GM23338 (cell line): ENCODE results near the gene AMFR. TPM values are rescaled to one million over a fixed set of nuclear protein-coding genes. Genes with fewer than 3 reads are reported as not detected.

ENCODE experiments used
- ATAC-seq: fragments of 200-7000 bp; cut with Tn5 transposase; 3 replicates; pipeline ENCODE4 v1.9.1; 2020
- DNase-seq: peaks from one replicate; pipeline ENCODE4 v3.0.0-alpha.2; 2015; ENCODE audit warnings: low spot score
- H2AFZ ChIP-seq: fragments of 200-600 bp; sonication (generic); 2 replicates; pipeline ENCODE4 v1.8.0; 2016; ENCODE audit warnings: antibody characterized with exemption, mild to moderate bottlenecking, moderate library complexity
- H3F3A ChIP-seq: fragments of 200-600 bp; sonication (generic); replicated peaks from 2 replicates; pipeline ENCODE4 v1.8.0; 2017; ENCODE audit warnings: antibody characterized with exemption, mixed run types, low read depth
- H3K27ac ChIP-seq: fragments of 200-600 bp; sonication (generic); 2 replicates; pipeline ENCODE4 v1.6.1; 2016; ENCODE audit warnings: low read depth
- H3K27me3 ChIP-seq: fragments of 200-600 bp; sonication (generic); 2 replicates; pipeline ENCODE4 v1.8.0; 2016; ENCODE audit warnings: mild to moderate bottlenecking, mixed run types, moderate library complexity; ENCODE audit not compliant: insufficient read depth
- H3K36me3 ChIP-seq: fragments of 200-600 bp; sonication (generic); 2 replicates; pipeline ENCODE4 v1.8.0; 2016; ENCODE audit warnings: mild to moderate bottlenecking; ENCODE audit not compliant: insufficient read depth
- H3K4me1 ChIP-seq: fragments of 200-600 bp; sonication (generic); 2 replicates; pipeline ENCODE4 v1.8.0; 2016; ENCODE audit warnings: mild to moderate bottlenecking, moderate library complexity; ENCODE audit not compliant: insufficient read depth
- H3K4me2 ChIP-seq: fragments of 200-600 bp; sonication (generic); 2 replicates; pipeline ENCODE4 v1.7.1; 2017; ENCODE audit warnings: mixed run types
- H3K4me3 ChIP-seq: fragments of 200-600 bp; sonication (generic); 2 replicates; pipeline ENCODE4 v1.6.1; 2016; ENCODE audit warnings: mixed run types
- H3K79me2 ChIP-seq: fragments of 200-600 bp; sonication (generic); replicated peaks from 2 replicates; pipeline ENCODE4 v1.8.0; 2017; ENCODE audit warnings: mild to moderate bottlenecking; ENCODE audit not compliant: insufficient read depth
- H3K9me2 ChIP-seq: fragments of 200-600 bp; sonication (generic); 2 replicates; pipeline ENCODE4 v1.8.0; 2017; ENCODE audit not compliant: insufficient read depth
- H4K20me1 ChIP-seq: fragments of 200-600 bp; sonication (generic); replicated peaks from 2 replicates; pipeline ENCODE4 v1.8.0; 2017; ENCODE audit warnings: mild to moderate bottlenecking; ENCODE audit not compliant: insufficient read depth
- H3K27ac Mint-ChIP-seq: 2 replicates; pipeline ENCODE4 v1.8.0; 2020; ENCODE audit warnings: inconsistent platforms, mild to moderate bottlenecking, moderate library complexity, mixed read lengths
- H3K27me3 Mint-ChIP-seq: 3 replicates; pipeline ENCODE4 v1.8.0; 2022; ENCODE audit warnings: low read depth, mild to moderate bottlenecking, moderate library complexity, mixed read lengths, inconsistent platforms; ENCODE audit not compliant: insufficient read depth, poor library complexity
- H3K36me3 Mint-ChIP-seq: 3 replicates; pipeline ENCODE4 v1.8.0; 2021; ENCODE audit warnings: low read depth, mild to moderate bottlenecking, inconsistent platforms, moderate library complexity, mixed read lengths
- H3K4me1 Mint-ChIP-seq: 3 replicates; pipeline ENCODE4 v1.8.0; 2020; ENCODE audit warnings: mild to moderate bottlenecking, inconsistent platforms, mixed read lengths
- H3K4me3 Mint-ChIP-seq: 3 replicates; pipeline ENCODE4 v1.8.0; 2021; ENCODE audit warnings: moderate library complexity, mild to moderate bottlenecking, inconsistent platforms, mixed read lengths
- H3K9me3 Mint-ChIP-seq: 3 replicates; pipeline ENCODE4 v1.8.0; 2020; ENCODE audit warnings: moderate library complexity, mild to moderate bottlenecking, inconsistent platforms, mixed read lengths
- EZH2phosphoT487 ChIP-seq: fragments of 200-600 bp; sonication (generic); IDR thresholded peaks from one replicate; pipeline ENCODE4 v1.8.1; 2018; ENCODE audit warnings: antibody characterized with exemption; ENCODE audit not compliant: unreplicated experiment
- NANOG ChIP-seq: IDR thresholded peaks from 2 replicates; pipeline ENCODE4 v1.6.1; 2016; ENCODE audit warnings: antibody characterized with exemption, borderline replicate concordance
- STAT1 ChIP-seq: IDR thresholded peaks from one replicate; pipeline ENCODE4 v1.6.1; 2016; ENCODE audit warnings: antibody characterized with exemption; ENCODE audit not compliant: unreplicated experiment
- ZNF114 ChIP-seq: fragments of 250-450 bp; sonication (Bioruptor Pico); IDR thresholded peaks from 2 replicates; pipeline ENCODE4 v1.5.0; 2020; ENCODE audit warnings: mild to moderate bottlenecking, moderate library complexity
- polyA plus RNA-seq: library from polyadenylated mRNA; unstranded; fragments of >200 nt; fragmentation: Nextera tagmentation; extraction: Ambion mirVana; gene quantifications from 2 replicates; pipeline ENCODE4 v1.2.1, GENCODE V29; 2016
- total RNA-seq: library from RNA; depleted of rRNA; stranded (reverse); fragments of >200 nt; shearing (Covaris generic); gene quantifications from 2 replicates; pipeline ENCODE4 v1.2.3, GENCODE V29; 2014
- TF ChIP-seq, protein P1 (sequence below): fragments of 250-450 bp; sonication (Bioruptor Pico); IDR thresholded peaks from 2 replicates; pipeline ENCODE4 v1.5.0; 2020; ENCODE audit warnings: mild to moderate bottlenecking, moderate library complexity
- TF ChIP-seq, protein P2 (sequence below): IDR thresholded peaks from 2 replicates; pipeline ENCODE4 v1.6.1; 2016; ENCODE audit warnings: antibody characterized with exemption
- TF ChIP-seq, protein P3 (sequence below): IDR thresholded peaks from one replicate; pipeline ENCODE4 v1.6.1; 2018; ENCODE audit warnings: antibody characterized with exemption; ENCODE audit not compliant: unreplicated experiment

The AMFR gene
- total and polyA plus RNA-seq, 2 experiments from 2014 or later, result 9.0 to 41.1 TPM

DNA sequence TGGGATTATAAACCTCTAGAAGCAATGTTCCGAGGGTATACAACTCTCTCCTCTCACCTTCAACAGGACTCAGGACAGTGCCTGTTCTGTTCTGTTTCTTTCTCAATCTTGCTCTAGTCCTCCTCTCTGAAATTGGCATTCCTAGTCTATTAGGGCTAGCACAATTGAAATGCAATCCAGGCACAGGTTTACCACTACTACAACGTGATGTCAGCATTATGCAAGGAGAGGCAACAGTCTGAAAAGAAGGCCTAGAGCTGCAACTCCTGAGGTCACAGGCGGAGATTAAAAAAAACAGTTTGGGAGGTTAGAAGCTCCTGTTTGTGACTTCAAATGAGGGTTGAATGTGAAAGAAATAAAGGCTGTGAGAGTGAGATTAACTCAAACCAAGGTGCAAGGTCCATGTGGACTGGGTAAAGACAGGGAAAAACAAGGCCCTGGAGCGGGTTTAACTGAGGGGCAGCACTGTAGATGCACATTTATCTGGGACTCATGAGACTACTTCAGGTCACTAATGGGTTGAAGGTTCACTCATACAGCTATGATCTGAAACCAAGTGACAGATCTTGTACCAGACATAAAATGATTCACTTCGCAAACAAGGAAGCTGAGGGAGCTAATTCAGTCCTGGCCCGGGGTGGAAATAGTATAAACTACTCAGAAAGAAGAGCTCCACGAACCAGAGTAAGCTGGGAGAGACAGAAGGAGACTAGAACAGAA lies 16.8 kb downstream of the AMFR start:
- H3K36me3 Mint-ChIP-seq, result peaks cover 25% of the 10 kb centered on the region
- H3K9me2 ChIP-seq, result no peaks in the 10 kb centered on the region
- ATAC-seq, result no peak

DNA sequence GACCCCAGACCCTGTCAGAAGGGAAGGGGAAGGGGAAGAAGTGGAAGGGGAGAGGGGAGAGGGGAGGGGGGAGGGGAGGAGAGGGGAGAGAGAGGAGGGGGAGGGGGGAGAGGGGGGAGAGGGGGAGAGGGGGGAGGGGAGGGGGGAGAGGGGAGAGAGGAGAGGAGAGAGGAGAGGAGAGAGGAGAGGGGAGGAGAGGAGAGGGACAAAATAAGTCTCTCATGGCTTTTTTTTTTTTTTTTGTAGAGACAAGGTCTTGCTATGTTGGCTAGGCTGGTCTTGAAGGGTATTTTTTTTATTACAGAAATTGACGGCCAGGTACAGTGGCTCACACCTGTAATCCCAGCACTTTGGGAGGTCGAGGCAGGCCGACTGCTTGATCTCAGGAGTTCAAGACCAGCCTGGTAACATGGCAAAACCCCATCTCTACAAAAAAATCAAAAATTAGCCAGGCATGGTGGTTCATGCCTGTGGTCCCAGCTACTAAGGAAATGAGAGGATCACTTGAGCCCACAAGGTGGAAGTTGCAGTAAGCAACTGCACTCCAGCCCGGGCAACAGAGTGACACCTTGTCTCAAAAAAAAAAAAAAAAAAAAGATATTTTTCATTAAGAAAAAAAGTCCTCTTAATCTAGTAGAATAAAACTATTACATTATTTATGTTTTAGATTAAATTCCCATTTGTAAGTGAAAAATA lies 19.2 kb downstream of the AMFR start:
- Histone ChIP-seq H3K36me3 (peaks cover 7% of the 10 kb centered on the region; the same call in 1 of the 2 replicates), H4K20me1 (no peaks in the 10 kb centered on the region)
- no peak overlapping the region for H3K27ac Mint-ChIP-seq
- no peak for TF ChIP-seq EZH2phosphoT487
- TF ChIP-seq NANOG, result no peak
- TF ChIP-seq, protein P1, sequence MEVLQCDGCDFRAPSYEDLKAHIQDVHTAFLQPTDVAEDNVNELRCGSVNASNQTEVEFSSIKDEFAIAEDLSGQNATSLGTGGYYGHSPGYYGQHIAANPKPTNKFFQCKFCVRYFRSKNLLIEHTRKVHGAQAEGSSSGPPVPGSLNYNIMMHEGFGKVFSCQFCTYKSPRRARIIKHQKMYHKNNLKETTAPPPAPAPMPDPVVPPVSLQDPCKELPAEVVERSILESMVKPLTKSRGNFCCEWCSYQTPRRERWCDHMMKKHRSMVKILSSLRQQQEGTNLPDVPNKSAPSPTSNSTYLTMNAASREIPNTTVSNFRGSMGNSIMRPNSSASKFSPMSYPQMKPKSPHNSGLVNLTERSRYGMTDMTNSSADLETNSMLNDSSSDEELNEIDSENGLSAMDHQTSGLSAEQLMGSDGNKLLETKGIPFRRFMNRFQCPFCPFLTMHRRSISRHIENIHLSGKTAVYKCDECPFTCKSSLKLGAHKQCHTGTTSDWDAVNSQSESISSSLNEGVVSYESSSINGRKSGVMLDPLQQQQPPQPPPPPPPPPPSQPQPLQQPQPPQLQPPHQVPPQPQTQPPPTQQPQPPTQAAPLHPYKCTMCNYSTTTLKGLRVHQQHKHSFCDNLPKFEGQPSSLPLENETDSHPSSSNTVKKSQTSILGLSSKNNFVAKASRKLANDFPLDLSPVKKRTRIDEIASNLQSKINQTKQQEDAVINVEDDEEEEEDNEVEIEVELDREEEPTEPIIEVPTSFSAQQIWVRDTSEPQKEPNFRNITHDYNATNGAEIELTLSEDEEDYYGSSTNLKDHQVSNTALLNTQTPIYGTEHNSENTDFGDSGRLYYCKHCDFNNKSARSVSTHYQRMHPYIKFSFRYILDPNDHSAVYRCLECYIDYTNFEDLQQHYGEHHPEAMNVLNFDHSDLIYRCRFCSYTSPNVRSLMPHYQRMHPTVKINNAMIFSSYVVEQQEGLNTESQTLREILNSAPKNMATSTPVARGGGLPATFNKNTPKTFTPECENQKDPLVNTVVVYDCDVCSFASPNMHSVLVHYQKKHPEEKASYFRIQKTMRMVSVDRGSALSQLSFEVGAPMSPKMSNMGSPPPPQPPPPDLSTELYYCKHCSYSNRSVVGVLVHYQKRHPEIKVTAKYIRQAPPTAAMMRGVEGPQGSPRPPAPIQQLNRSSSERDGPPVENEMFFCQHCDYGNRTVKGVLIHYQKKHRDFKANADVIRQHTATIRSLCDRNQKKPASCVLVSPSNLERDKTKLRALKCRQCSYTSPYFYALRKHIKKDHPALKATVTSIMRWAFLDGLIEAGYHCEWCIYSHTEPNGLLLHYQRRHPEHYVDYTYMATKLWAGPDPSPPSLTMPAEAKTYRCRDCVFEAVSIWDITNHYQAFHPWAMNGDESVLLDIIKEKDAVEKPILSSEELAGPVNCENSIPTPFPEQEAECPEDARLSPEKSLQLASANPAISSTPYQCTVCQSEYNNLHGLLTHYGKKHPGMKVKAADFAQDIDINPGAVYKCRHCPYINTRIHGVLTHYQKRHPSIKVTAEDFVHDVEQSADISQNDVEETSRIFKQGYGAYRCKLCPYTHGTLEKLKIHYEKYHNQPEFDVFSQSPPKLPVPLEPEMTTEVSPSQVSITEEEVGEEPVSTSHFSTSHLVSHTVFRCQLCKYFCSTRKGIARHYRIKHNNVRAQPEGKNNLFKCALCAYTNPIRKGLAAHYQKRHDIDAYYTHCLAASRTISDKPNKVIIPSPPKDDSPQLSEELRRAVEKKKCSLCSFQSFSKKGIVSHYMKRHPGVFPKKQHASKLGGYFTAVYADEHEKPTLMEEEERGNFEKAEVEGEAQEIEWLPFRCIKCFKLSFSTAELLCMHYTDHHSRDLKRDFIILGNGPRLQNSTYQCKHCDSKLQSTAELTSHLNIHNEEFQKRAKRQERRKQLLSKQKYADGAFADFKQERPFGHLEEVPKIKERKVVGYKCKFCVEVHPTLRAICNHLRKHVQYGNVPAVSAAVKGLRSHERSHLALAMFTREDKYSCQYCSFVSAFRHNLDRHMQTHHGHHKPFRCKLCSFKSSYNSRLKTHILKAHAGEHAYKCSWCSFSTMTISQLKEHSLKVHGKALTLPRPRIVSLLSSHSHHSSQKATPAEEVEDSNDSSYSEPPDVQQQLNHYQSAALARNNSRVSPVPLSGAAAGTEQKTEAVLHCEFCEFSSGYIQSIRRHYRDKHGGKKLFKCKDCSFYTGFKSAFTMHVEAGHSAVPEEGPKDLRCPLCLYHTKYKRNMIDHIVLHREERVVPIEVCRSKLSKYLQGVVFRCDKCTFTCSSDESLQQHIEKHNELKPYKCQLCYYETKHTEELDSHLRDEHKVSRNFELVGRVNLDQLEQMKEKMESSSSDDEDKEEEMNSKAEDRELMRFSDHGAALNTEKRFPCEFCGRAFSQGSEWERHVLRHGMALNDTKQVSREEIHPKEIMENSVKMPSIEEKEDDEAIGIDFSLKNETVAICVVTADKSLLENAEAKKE (CRISPR knock-in tag), result no peak

More for the DNA sequence above, 16.8 kb downstream of the AMFR start:
- Histone ChIP-seq H3K4me2 (no peak overlapping the region), H4K20me1 (0 out of 2 replicates have a peak, but pooled peaks cover 2% of the 10 kb centered on the region), H3K79me2 (0 out of 2 replicates have a peak, but pooled peaks cover 2% of the 10 kb centered on the region), H3K27me3 (no peaks in the 10 kb centered on the region), H3K27ac (no peak overlapping the region), H3K4me3 (no peak overlapping the region), H2AFZ (no peak overlapping the region), H3K36me3 (peaks cover 3% of the 10 kb centered on the region; the same call in 1 of the 2 replicates), H3K4me1 (no peaks in the 10 kb centered on the region), H3F3A (no peaks in the 10 kb centered on the region)
- Mint-ChIP-seq H3K27ac (no peak overlapping the region), H3K4me3 (no peak overlapping the region), H3K9me3 (no peaks in the 10 kb centered on the region), H3K4me1 (no peaks in the 10 kb centered on the region; the same call in 1 of the 3 replicates), H3K27me3 (no peaks in the 10 kb centered on the region)
- no peak for TF ChIP-seq ZNF114 (CRISPR knock-in tag)
- TF ChIP-seq, protein P2, sequence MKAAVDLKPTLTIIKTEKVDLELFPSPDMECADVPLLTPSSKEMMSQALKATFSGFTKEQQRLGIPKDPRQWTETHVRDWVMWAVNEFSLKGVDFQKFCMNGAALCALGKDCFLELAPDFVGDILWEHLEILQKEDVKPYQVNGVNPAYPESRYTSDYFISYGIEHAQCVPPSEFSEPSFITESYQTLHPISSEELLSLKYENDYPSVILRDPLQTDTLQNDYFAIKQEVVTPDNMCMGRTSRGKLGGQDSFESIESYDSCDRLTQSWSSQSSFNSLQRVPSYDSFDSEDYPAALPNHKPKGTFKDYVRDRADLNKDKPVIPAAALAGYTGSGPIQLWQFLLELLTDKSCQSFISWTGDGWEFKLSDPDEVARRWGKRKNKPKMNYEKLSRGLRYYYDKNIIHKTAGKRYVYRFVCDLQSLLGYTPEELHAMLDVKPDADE, result no peak
- no peak for TF ChIP-seq STAT1
- TF ChIP-seq, protein P3, sequence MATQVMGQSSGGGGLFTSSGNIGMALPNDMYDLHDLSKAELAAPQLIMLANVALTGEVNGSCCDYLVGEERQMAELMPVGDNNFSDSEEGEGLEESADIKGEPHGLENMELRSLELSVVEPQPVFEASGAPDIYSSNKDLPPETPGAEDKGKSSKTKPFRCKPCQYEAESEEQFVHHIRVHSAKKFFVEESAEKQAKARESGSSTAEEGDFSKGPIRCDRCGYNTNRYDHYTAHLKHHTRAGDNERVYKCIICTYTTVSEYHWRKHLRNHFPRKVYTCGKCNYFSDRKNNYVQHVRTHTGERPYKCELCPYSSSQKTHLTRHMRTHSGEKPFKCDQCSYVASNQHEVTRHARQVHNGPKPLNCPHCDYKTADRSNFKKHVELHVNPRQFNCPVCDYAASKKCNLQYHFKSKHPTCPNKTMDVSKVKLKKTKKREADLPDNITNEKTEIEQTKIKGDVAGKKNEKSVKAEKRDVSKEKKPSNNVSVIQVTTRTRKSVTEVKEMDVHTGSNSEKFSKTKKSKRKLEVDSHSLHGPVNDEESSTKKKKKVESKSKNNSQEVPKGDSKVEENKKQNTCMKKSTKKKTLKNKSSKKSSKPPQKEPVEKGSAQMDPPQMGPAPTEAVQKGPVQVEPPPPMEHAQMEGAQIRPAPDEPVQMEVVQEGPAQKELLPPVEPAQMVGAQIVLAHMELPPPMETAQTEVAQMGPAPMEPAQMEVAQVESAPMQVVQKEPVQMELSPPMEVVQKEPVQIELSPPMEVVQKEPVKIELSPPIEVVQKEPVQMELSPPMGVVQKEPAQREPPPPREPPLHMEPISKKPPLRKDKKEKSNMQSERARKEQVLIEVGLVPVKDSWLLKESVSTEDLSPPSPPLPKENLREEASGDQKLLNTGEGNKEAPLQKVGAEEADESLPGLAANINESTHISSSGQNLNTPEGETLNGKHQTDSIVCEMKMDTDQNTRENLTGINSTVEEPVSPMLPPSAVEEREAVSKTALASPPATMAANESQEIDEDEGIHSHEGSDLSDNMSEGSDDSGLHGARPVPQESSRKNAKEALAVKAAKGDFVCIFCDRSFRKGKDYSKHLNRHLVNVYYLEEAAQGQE, result no peak
- no peak for DNase-seq

More for the DNA sequence above, 19.2 kb downstream of the AMFR start:
- Mint-ChIP-seq H3K4me1 (no peaks in the 10 kb centered on the region; the same call in 1 of the 3 replicates), H3K27me3 (peaks cover 2% of the 10 kb centered on the region), H3K9me3 (no peaks in the 10 kb centered on the region), H3K36me3 (peaks cover 21% of the 10 kb centered on the region), H3K4me3 (no peak overlapping the region)
- Histone ChIP-seq H3K9me2 (no peaks in the 10 kb centered on the region), H3K79me2 (no peaks in the 10 kb centered on the region), H3K27ac (no peak overlapping the region), H3K27me3 (no peaks in the 10 kb centered on the region), H3K4me2 (no peak overlapping the region), H3K4me3 (no peak overlapping the region), H3F3A (no peaks in the 10 kb centered on the region), H2AFZ (no peak overlapping the region), H3K4me1 (no peaks in the 10 kb centered on the region)
- no peak for DNase-seq
- ATAC-seq, result no peak
